ENCODE data around the gene UCK2.

- TF ChIP-seq POLR2AphosphoS5 (IDR thresholded peaks at IDR 0.05; ENCODE audit: insufficient read depth, low read depth, low read length) (no peak), CTCF (IDR thresholded peaks at IDR 0.05; ENCODE audit: extremely low read depth in 1 of 2, insufficient read depth in 1 of 2, low read depth in 1 of 2, low read length in 2 of 2) (no peak), POLR2A (IDR thresholded peaks at IDR 0.05; ENCODE audit: low read depth, low read length) (no peak), EZH2 (IDR thresholded peaks at IDR 0.05; ENCODE audit: borderline replicate concordance, low read depth, low read length, severe bottlenecking) (no peak)
These were observed 15.9 kb downstream of the UCK2 start for GRCh38 chr1:165843304-165843703.
